Stimulated activated CD8-positive, alpha-beta memory T cell treated with anti-CD3 and anti-CD28 coated beads, Interleukin-2, amount 100 ng/mL, for 1 hour (primary cell): ENCODE measurements around the gene PHC3.

Source experiments
- DNase-seq, 2 donors: peaks; one replicate each; pipeline ENCODE4 v3.0.0-alpha.2; 2020; ENCODE audit warnings: low read depth in 2 of 2

Gene PHC3

DNA sequence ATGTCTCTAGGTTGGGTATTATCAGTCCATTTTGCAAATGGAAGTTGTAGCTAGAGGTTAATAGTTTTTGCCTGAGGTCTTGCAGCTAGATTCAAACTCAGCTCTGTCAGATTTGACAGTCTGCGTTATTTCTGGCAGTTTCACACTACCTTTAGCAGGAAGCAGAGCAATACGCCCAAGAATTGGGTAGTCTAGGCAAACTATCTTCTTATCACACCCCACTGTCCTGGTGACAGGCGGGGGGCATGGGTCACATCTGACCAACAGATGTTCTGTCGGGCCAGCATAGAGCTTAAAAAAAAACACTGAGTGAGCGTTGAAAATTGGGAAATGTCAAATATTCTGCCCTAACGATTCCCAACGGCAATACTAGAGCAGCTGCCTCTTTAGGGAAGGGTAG is 138.0 kb downstream of the PHC3 start:
- DNase-seq = no peak

DNA sequence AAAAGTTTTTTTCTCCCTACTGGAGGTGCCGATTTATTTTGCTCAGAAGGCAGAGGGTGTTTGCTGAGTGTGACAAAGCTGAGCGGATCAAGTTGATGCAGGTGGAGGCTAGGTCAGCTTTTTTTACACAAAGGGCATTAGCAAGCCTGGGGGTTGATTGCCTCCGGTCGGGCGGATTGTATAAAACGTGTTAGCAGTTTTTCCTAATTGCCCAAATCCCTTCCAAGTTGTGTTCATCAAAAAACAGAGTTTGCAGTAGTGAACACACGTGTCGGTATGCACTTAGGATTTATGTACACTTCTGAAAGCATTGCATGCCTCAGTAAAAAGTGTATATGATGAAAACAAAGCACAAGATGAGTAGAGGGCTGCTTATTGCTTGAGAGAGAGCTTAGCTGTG is 141.1 kb downstream of the PHC3 start:
- DNase-seq = no peak

DNA sequence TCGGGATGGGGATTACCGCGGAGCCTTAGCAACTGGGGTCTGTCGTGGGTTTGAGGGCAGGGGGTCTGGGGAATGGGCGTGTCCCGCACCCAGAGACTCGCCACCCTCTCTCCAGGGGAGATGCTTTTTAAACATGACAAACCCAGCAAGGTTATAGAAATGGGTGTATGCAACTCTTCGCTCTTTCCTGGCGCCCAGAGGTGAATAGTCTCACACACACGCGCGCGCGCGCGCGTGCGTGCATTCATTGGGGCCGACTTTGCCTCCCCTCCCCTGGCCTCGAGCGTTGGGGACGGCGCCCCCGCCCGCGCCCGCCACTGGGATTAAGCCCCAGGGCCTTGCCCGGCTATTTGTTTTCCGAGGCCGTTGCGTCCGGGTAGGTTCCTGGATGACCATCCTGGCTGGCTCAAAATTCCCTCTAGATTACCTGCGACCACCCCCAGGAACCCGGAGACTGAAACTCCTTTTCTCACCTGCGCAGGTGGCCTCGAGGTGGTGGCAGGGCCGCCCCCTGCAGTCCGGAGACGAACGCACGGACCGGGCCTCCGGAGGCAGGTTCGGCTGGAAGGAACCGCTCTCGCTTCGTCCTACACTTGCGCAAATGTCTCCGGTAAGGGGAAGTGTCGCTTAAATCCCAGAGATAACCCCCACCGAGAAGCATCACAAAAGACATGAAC is 143.0 kb downstream of the PHC3 start:
- no peak for DNase-seq
